ENCODE data around the gene PLA2G4E. TPM values are rescaled to one million over a fixed set of nuclear protein-coding genes. Genes with fewer than 3 reads are reported as not detected.

Gene PLA2G4E
- not detected in 2 replicates for total RNA-seq (2014; rRNA removed; shearing (Covaris generic); ENCODE audit: low replicate concordance)

GRCh38 chr15:42020713-42021273 is at the start of gene PLA2G4E:
Gene PLA2G4E, minus strand, starts transcription at chr15:42021042. Its CDS starts 12 bp downstream, at chr15:42021030.
- DNase-seq (ENCODE audit: low read depth), result no peak
- in situ Hi-C loops (cut with HindIII; ENCODE audit: low pct_unique_long_range_greater_than_20kb, low sequenced_read_pairs), result no loop called here

GRCh38 chr15:42070279-42070975 is 49.6 kb upstream of the PLA2G4E start:
- in situ Hi-C loops (cut with HindIII; ENCODE audit: low pct_unique_long_range_greater_than_20kb, low sequenced_read_pairs), result no loop called here
- DNase-seq (ENCODE audit: low read depth), result no peak

GRCh38 chr15:42069496-42070278 is 48.8 kb upstream of the PLA2G4E start:
- in situ Hi-C loops (cut with HindIII; ENCODE audit: low pct_unique_long_range_greater_than_20kb, low sequenced_read_pairs), result no loop called here
- DNase-seq (ENCODE audit: low read depth), result no peak

GRCh38 chr15:42069025-42069424 is 48.2 kb upstream of the PLA2G4E start:
- no peak for DNase-seq (ENCODE audit: low read depth)
- in situ Hi-C loops (cut with HindIII; ENCODE audit: low pct_unique_long_range_greater_than_20kb, low sequenced_read_pairs), result no loop called here

GRCh38 chr15:42068601-42069000 is 47.8 kb upstream of the PLA2G4E start:
- DNase-seq (ENCODE audit: low read depth), result no peak
- in situ Hi-C loops (cut with HindIII; ENCODE audit: low pct_unique_long_range_greater_than_20kb, low sequenced_read_pairs), result no loop called here

- DNase-seq (ENCODE audit: low read depth), result no peak
- in situ Hi-C loops (cut with HindIII; ENCODE audit: low pct_unique_long_range_greater_than_20kb, low sequenced_read_pairs), result no loop called here
Observed at GRCh38 chr15:42066764-42067415, 46.0 kb upstream of the PLA2G4E start.

GRCh38 chr15:42065468-42065867 is 44.6 kb upstream of the PLA2G4E start:
- in situ Hi-C loops (cut with HindIII; ENCODE audit: low pct_unique_long_range_greater_than_20kb, low sequenced_read_pairs), result no loop called here
- DNase-seq (ENCODE audit: low read depth), result no peak

- in situ Hi-C loops (cut with HindIII; ENCODE audit: low pct_unique_long_range_greater_than_20kb, low sequenced_read_pairs), result no loop called here
Observed at GRCh38 chr15:42065033-42065432, 44.2 kb upstream of the PLA2G4E start.

GRCh38 chr15:42064271-42064670 is 43.4 kb upstream of the PLA2G4E start:
- no peak for DNase-seq (ENCODE audit: low read depth)
- in situ Hi-C loops (cut with HindIII; ENCODE audit: low pct_unique_long_range_greater_than_20kb, low sequenced_read_pairs), result no loop called here

More at GRCh38 chr15:42065033-42065432, 44.2 kb upstream of the PLA2G4E start:
- DNase-seq (ENCODE audit: low read depth), result no peak

- in situ Hi-C loops (cut with HindIII; ENCODE audit: low pct_unique_long_range_greater_than_20kb, low sequenced_read_pairs), result no loop called here
Observed at GRCh38 chr15:42063122-42063848, 42.4 kb upstream of the PLA2G4E start.

GRCh38 chr15:42062284-42062806 is 41.5 kb upstream of the PLA2G4E start:
- DNase-seq (ENCODE audit: low read depth), result no peak
- in situ Hi-C loops (cut with HindIII; ENCODE audit: low pct_unique_long_range_greater_than_20kb, low sequenced_read_pairs), result no loop called here

More at GRCh38 chr15:42063122-42063848, 42.4 kb upstream of the PLA2G4E start:
- DNase-seq (ENCODE audit: low read depth), result no peak

- no peak for DNase-seq (ENCODE audit: low read depth)
- in situ Hi-C loops (cut with HindIII; ENCODE audit: low pct_unique_long_range_greater_than_20kb, low sequenced_read_pairs), result no loop called here
Observed at GRCh38 chr15:42060797-42061196, 40.0 kb upstream of the PLA2G4E start.

- in situ Hi-C loops (cut with HindIII; ENCODE audit: low pct_unique_long_range_greater_than_20kb, low sequenced_read_pairs), result no loop called here
- DNase-seq (ENCODE audit: low read depth), result no peak
Observed at GRCh38 chr15:42060477-42060763, 39.6 kb upstream of the PLA2G4E start.

- in situ Hi-C loops (cut with HindIII; ENCODE audit: low pct_unique_long_range_greater_than_20kb, low sequenced_read_pairs), result no loop called here
- DNase-seq (ENCODE audit: low read depth), result peak; percentile 25
Observed at GRCh38 chr15:42059661-42060476, 39.0 kb upstream of the PLA2G4E start.

GRCh38 chr15:42058791-42059190 is 37.9 kb upstream of the PLA2G4E start:
- no peak for DNase-seq (ENCODE audit: low read depth)
- in situ Hi-C loops (cut with HindIII; ENCODE audit: low pct_unique_long_range_greater_than_20kb, low sequenced_read_pairs), result no loop called here

GRCh38 chr15:42057799-42058646 is 37.2 kb upstream of the PLA2G4E start:
- in situ Hi-C loops (cut with HindIII; ENCODE audit: low pct_unique_long_range_greater_than_20kb, low sequenced_read_pairs), result no loop called here
- DNase-seq (ENCODE audit: low read depth), result no peak

Data from Caki2 (cell line).